ENCODE measurements around the gene HEATR5B. TPM values are rescaled to one million over a fixed set of nuclear protein-coding genes. Genes with fewer than 3 reads are reported as not detected.
A peak's percentile ranks its signal among the peaks of the same experiment; 100 is the strongest.

The HEATR5B gene
- total and polyA plus RNA-seq, 2 of the 4 experiments (the other 2 are of a cell fraction), result 8.3 to 17.9 TPM

- no peaks in the 10 kb centered on the region for H3K4me1 ChIP-seq (ENCODE audit: control insufficient read depth, insufficient read depth, low read length)
- no peaks in the 10 kb centered on the region for H3K27me3 ChIP-seq (ENCODE audit: control insufficient read depth, insufficient read depth, low read length)
- H2BK5ac ChIP-seq (ENCODE audit: low read depth, low read length, poor library complexity, severe bottlenecking), result no peak overlapping the region
- no peak overlapping the region for H2BK20ac ChIP-seq (ENCODE audit: low read depth, low read length)
- intact Hi-C loops (cut with micrococcal nuclease), result no loop called here
- no peak overlapping the region for H3K14ac ChIP-seq (replicated peaks; ENCODE audit: low read depth, low read length)
- H3K23ac ChIP-seq (ENCODE audit: low read depth, low read length), result no peak overlapping the region
- no CpG with 5 or more reads among the region's 2 CpGs for WGBS, 2 experiments (ENCODE audit: extremely low coverage in 2 of 2, insufficient read length in 1 of 2)
- no peak overlapping the region for H2AK5ac ChIP-seq (ENCODE audit: low read depth, low read length)
- H2BK120ac ChIP-seq (ENCODE audit: low read depth, low read length), result no peak overlapping the region
- no peaks in the 10 kb centered on the region for H3K9me1 ChIP-seq (ENCODE audit: insufficient read depth, low read length)
- no peak overlapping the region for H3K4me2 ChIP-seq (ENCODE audit: low read depth, low read length)
- H4K5ac ChIP-seq (ENCODE audit: low read depth, low read length), result no peak overlapping the region
- H2BK15ac ChIP-seq (ENCODE audit: low read depth, low read length), result no peak overlapping the region
- H2AK9ac ChIP-seq (replicated peaks; ENCODE audit: low read depth, low read length, poor library complexity), result no peak overlapping the region
- no peak overlapping the region for H4K8ac ChIP-seq (ENCODE audit: low read depth in 2 of 2, low read length in 2 of 2)
- ATAC-seq (ENCODE audit: low read depth) (no peak), DNase-seq (no peak)
- no peaks in the 10 kb centered on the region for H3K9me3 ChIP-seq (ENCODE audit: control insufficient read depth, insufficient read depth, low read length)
- H3K18ac ChIP-seq (ENCODE audit: low read depth, low read length), result no peak overlapping the region
- no peak overlapping the region for H4K91ac ChIP-seq (ENCODE audit: insufficient read depth, low read depth, low read length)
- no TSS peak for BruUV-seq (replicated peaks)
- no peak overlapping the region for H3K4me3 ChIP-seq (ENCODE audit: insufficient read depth, low read depth, low read length)
- H2AFZ ChIP-seq (replicated peaks; ENCODE audit: low read length, poor library complexity), result no peak overlapping the region
- H3K4ac ChIP-seq (ENCODE audit: low read depth, low read length), result no peak overlapping the region
- CTCF ChIA-PET, result no interaction called here
- H4K20me1 ChIP-seq (ENCODE audit: insufficient read depth, low read length), result no peaks in the 10 kb centered on the region
- in situ Hi-C loops (cut with MboI; ENCODE audit: low sequenced_read_pairs), result no loop called here
- dilution Hi-C loops (cut with HindIII; ENCODE audit: low sequenced_read_pairs, unreplicated experiment), result no loop called here
- POLR2A ChIA-PET (ENCODE audit: unreplicated experiment), result no interaction called here
- TF ChIP-seq MXI1 (IDR thresholded peaks at IDR 0.05; ENCODE audit: borderline replicate concordance, low read depth, low read length), result no peak
- peak; percentile 62 for TF ChIP-seq CEBPB (IDR thresholded peaks at IDR 0.05; ENCODE audit: low read depth, low read length)
- no peak overlapping the region for H3K27ac ChIP-seq (ENCODE audit: insufficient read depth, low read length)
- H3K36me3 ChIP-seq (ENCODE audit: control insufficient read depth, insufficient read depth, low read length), result peaks cover 8% of the 10 kb centered on the region; the same call in 1 of the 2 replicates
- H3K9ac ChIP-seq (ENCODE audit: low read depth, low read length), result no peak overlapping the region
- no peak overlapping the region for H3K56ac ChIP-seq (ENCODE audit: extremely low read depth, insufficient read depth, low read length)
- H3K79me1 ChIP-seq (ENCODE audit: low read depth in 1 of 2, low read length in 2 of 2), result no peaks in the 10 kb centered on the region
Observed at GRCh38 chr2:37037771-37038170, 46.4 kb downstream of the HEATR5B start.
